ENCODE results near the gene PAX2.

Gene PAX2

GRCh38 chr10:100827819-100828737 lies 82.7 kb downstream of the PAX2 start:
- ATAC-seq (replicated peaks; ENCODE audit: extremely low read depth, poor library complexity, severe bottlenecking) (peak; percentile 12), DNase-seq (ENCODE audit: low spot score in 2 of 2) (no peak)
- no peaks in the 10 kb centered on the region for H3K9me3 Mint-ChIP-seq
- H3K36me3 Mint-ChIP-seq (ENCODE audit: insufficient read depth), result peaks cover 2% of the 10 kb centered on the region
- H3K4me3 Mint-ChIP-seq, result peak overlapping the region; percentile 83
- H3K4me1 Mint-ChIP-seq, result peaks cover 29% of the 10 kb centered on the region
- H3K27me3 Mint-ChIP-seq, result peaks cover 30% of the 10 kb centered on the region
- peak overlapping the region; percentile 18 for H3K27ac Mint-ChIP-seq (ENCODE audit: low read depth)

GRCh38 chr10:100828738-100829096 lies 83.3 kb downstream of the PAX2 start:
- Mint-ChIP-seq H3K4me1 (peaks cover 29% of the 10 kb centered on the region), H3K27ac (ENCODE audit: low read depth) (peak overlapping the region; percentile 18), H3K9me3 (no peaks in the 10 kb centered on the region), H3K27me3 (peaks cover 24% of the 10 kb centered on the region), H3K4me3 (peak overlapping the region; percentile 83), H3K36me3 (ENCODE audit: insufficient read depth) (peaks cover 2% of the 10 kb centered on the region)
- ATAC-seq (replicated peaks; ENCODE audit: extremely low read depth, poor library complexity, severe bottlenecking) (peak; percentile 47), DNase-seq (ENCODE audit: low spot score in 2 of 2) (no peak)

- H3K4me1 Mint-ChIP-seq, result peaks cover 29% of the 10 kb centered on the region
- H3K4me3 Mint-ChIP-seq, result peak overlapping the region; percentile 83
- H3K27me3 Mint-ChIP-seq, result peaks cover 18% of the 10 kb centered on the region
- no peak for ATAC-seq (replicated peaks; ENCODE audit: extremely low read depth, poor library complexity, severe bottlenecking)
- no peak for DNase-seq (ENCODE audit: low spot score in 2 of 2)
- peaks cover 2% of the 10 kb centered on the region for H3K36me3 Mint-ChIP-seq (ENCODE audit: insufficient read depth)
- peak overlapping the region; percentile 18 for H3K27ac Mint-ChIP-seq (ENCODE audit: low read depth)
- H3K9me3 Mint-ChIP-seq, result no peaks in the 10 kb centered on the region
Measured at GRCh38 chr10:100829097-100829870, 83.9 kb downstream of the PAX2 start.

- peaks cover 10% of the 10 kb centered on the region for H3K27me3 Mint-ChIP-seq
- H3K4me1 Mint-ChIP-seq, result peaks cover 29% of the 10 kb centered on the region
- ATAC-seq (replicated peaks; ENCODE audit: extremely low read depth, poor library complexity, severe bottlenecking), result no peak
- no peak overlapping the region for H3K27ac Mint-ChIP-seq (ENCODE audit: low read depth)
- H3K9me3 Mint-ChIP-seq, result no peaks in the 10 kb centered on the region
- H3K4me3 Mint-ChIP-seq, result peak overlapping the region; percentile 83
- H3K36me3 Mint-ChIP-seq (ENCODE audit: insufficient read depth), result peaks cover 2% of the 10 kb centered on the region
- no peak for DNase-seq (ENCODE audit: low spot score in 2 of 2)
Measured at GRCh38 chr10:100829933-100830727, 84.7 kb downstream of the PAX2 start.

- H3K36me3 Mint-ChIP-seq (ENCODE audit: insufficient read depth), result no peaks in the 10 kb centered on the region
- peak overlapping the region; percentile 2 for H3K4me3 Mint-ChIP-seq
- H3K27me3 Mint-ChIP-seq, result peaks cover 4% of the 10 kb centered on the region
- ATAC-seq (replicated peaks; ENCODE audit: extremely low read depth, poor library complexity, severe bottlenecking), result no peak
- H3K9me3 Mint-ChIP-seq, result no peaks in the 10 kb centered on the region
- peaks cover 29% of the 10 kb centered on the region for H3K4me1 Mint-ChIP-seq
- no peak for DNase-seq (ENCODE audit: low spot score in 2 of 2)
- no peak overlapping the region for H3K27ac Mint-ChIP-seq (ENCODE audit: low read depth)
Measured at GRCh38 chr10:100830728-100831111, 85.3 kb downstream of the PAX2 start.

- H3K4me3 Mint-ChIP-seq, result no peak overlapping the region
- no peak overlapping the region for H3K27ac Mint-ChIP-seq (ENCODE audit: low read depth)
- DNase-seq (ENCODE audit: low spot score in 2 of 2) (no peak), ATAC-seq (replicated peaks; ENCODE audit: extremely low read depth, poor library complexity, severe bottlenecking) (no peak)
- no peaks in the 10 kb centered on the region for H3K36me3 Mint-ChIP-seq (ENCODE audit: insufficient read depth)
- H3K4me1 Mint-ChIP-seq, result peaks cover 29% of the 10 kb centered on the region
- H3K27me3 Mint-ChIP-seq, result no peaks in the 10 kb centered on the region
- H3K9me3 Mint-ChIP-seq, result no peaks in the 10 kb centered on the region
Measured at GRCh38 chr10:100831742-100832141, 86.4 kb downstream of the PAX2 start.

GRCh38 chr10:100835810-100836209 lies 90.4 kb downstream of the PAX2 start:
- Mint-ChIP-seq H3K27ac (ENCODE audit: low read depth) (no peak overlapping the region), H3K36me3 (ENCODE audit: insufficient read depth) (no peaks in the 10 kb centered on the region), H3K4me3 (no peak overlapping the region), H3K27me3 (no peaks in the 10 kb centered on the region), H3K4me1 (no peaks in the 10 kb centered on the region), H3K9me3 (no peaks in the 10 kb centered on the region)
- DNase-seq (ENCODE audit: low spot score in 2 of 2), result no peak
- ATAC-seq (replicated peaks; ENCODE audit: extremely low read depth, poor library complexity, severe bottlenecking), result no peak

- Mint-ChIP-seq H3K27ac (ENCODE audit: low read depth) (no peak overlapping the region), H3K36me3 (ENCODE audit: insufficient read depth) (no peaks in the 10 kb centered on the region), H3K9me3 (no peaks in the 10 kb centered on the region), H3K4me3 (no peak overlapping the region), H3K27me3 (no peaks in the 10 kb centered on the region), H3K4me1 (no peaks in the 10 kb centered on the region)
- no peak for ATAC-seq (replicated peaks; ENCODE audit: extremely low read depth, poor library complexity, severe bottlenecking)
- DNase-seq (ENCODE audit: low spot score in 2 of 2), result no peak
Measured at GRCh38 chr10:100836891-100837290, 91.5 kb downstream of the PAX2 start.

GRCh38 chr10:100837300-100837699 lies 91.9 kb downstream of the PAX2 start:
- no peaks in the 10 kb centered on the region for H3K4me1 Mint-ChIP-seq
- ATAC-seq (replicated peaks; ENCODE audit: extremely low read depth, poor library complexity, severe bottlenecking), result no peak
- H3K27me3 Mint-ChIP-seq, result no peaks in the 10 kb centered on the region

GRCh38 chr10:100838986-100839385 lies 93.6 kb downstream of the PAX2 start:
- no peak for ATAC-seq (replicated peaks; ENCODE audit: extremely low read depth, poor library complexity, severe bottlenecking)
- H3K27ac Mint-ChIP-seq (ENCODE audit: low read depth), result no peak overlapping the region
- peaks cover 14% of the 10 kb centered on the region for H3K27me3 Mint-ChIP-seq
- H3K9me3 Mint-ChIP-seq, result no peaks in the 10 kb centered on the region
- no peaks in the 10 kb centered on the region for H3K4me1 Mint-ChIP-seq
- H3K36me3 Mint-ChIP-seq (ENCODE audit: insufficient read depth), result no peaks in the 10 kb centered on the region
- no peak for DNase-seq (ENCODE audit: low spot score in 2 of 2)
- H3K4me3 Mint-ChIP-seq, result no peak overlapping the region

More at GRCh38 chr10:100837300-100837699, 91.9 kb downstream of the PAX2 start:
- no peak overlapping the region for H3K4me3 Mint-ChIP-seq
- no peak for DNase-seq (ENCODE audit: low spot score in 2 of 2)
- H3K9me3 Mint-ChIP-seq, result no peaks in the 10 kb centered on the region
- no peak overlapping the region for H3K27ac Mint-ChIP-seq (ENCODE audit: low read depth)
- no peaks in the 10 kb centered on the region for H3K36me3 Mint-ChIP-seq (ENCODE audit: insufficient read depth)

- Mint-ChIP-seq H3K36me3 (ENCODE audit: insufficient read depth) (peaks cover 2% of the 10 kb centered on the region), H3K4me1 (no peaks in the 10 kb centered on the region), H3K9me3 (no peaks in the 10 kb centered on the region), H3K4me3 (no peak overlapping the region), H3K27ac (ENCODE audit: low read depth) (no peak overlapping the region), H3K27me3 (peaks cover 31% of the 10 kb centered on the region)
- ATAC-seq (replicated peaks; ENCODE audit: extremely low read depth, poor library complexity, severe bottlenecking) (no peak), DNase-seq (ENCODE audit: low spot score in 2 of 2) (no peak)
Measured at GRCh38 chr10:100841528-100841927, 96.1 kb downstream of the PAX2 start.

GRCh38 chr10:100847440-100847839 lies 102.1 kb downstream of the PAX2 start:
- peaks cover 90% of the 10 kb centered on the region for H3K27me3 Mint-ChIP-seq
- DNase-seq (ENCODE audit: low spot score in 2 of 2) (no peak), ATAC-seq (replicated peaks; ENCODE audit: extremely low read depth, poor library complexity, severe bottlenecking) (no peak)
- H3K36me3 Mint-ChIP-seq (ENCODE audit: insufficient read depth), result peaks cover 2% of the 10 kb centered on the region
- no peaks in the 10 kb centered on the region for H3K4me1 Mint-ChIP-seq
- no peak overlapping the region for H3K27ac Mint-ChIP-seq (ENCODE audit: low read depth)
- H3K4me3 Mint-ChIP-seq, result no peak overlapping the region
- no peaks in the 10 kb centered on the region for H3K9me3 Mint-ChIP-seq
